Measurements from ENCODE around the gene SLC26A4. TPM values are rescaled to one million over a fixed set of nuclear protein-coding genes. Genes with fewer than 3 reads are reported as not detected.

The SLC26A4 gene
- total and polyA plus RNA-seq, 2 donors (not counting 1 experiment from before 2014, with no cell fraction given): 0.05 to 0.13 TPM

DNA sequence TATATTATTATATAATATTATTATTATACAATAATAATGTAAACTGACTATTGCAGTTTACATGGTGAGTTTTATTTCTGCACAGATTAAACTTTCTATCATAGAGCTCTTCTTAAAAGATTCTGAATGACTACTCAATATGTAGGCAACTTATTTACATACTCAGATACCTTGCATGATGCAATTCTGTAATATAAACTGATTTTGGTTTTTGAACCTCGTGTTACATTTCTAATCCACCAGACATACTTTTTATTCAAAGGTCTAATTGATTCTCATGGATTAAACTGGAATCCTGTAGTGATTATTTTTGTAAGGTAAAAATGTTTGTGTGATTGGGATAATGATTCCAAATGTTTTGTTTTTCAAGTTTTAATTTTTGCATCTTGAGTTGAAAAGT lies 19.9 kb downstream of the SLC26A4 start:
- Histone ChIP-seq H3K9ac (ENCODE audit: low read length) (no peak overlapping the region), H2AFZ (ENCODE audit: insufficient read depth, low read depth, low read length, poor library complexity, severe bottlenecking) (no peak overlapping the region), H3K27me3 (replicated peaks in 1 of 4; ENCODE audit: control extremely low read depth in 1 of 4, control insufficient read depth in 3 of 4, insufficient read depth in 4 of 4, low read length in 3 of 4) (no peaks in the 10 kb centered on the region), H3K27ac (ENCODE audit: low read length in 2 of 2) (no peak overlapping the region), H3K4me1 (ENCODE audit: control insufficient read depth in 2 of 2, insufficient read depth in 2 of 2, low read length in 2 of 2) (peaks cover 18 to 22% of the 10 kb centered on the region in 2 donors), H4K20me1 (ENCODE audit: control insufficient read depth, insufficient read depth, low read length, poor library complexity, severe bottlenecking) (no peaks in the 10 kb centered on the region), H3K4me3 (ENCODE audit: control extremely low read depth in 1 of 5, extremely low read depth in 1 of 5, insufficient read depth in 1 of 5, low read depth in 2 of 5, low read length in 4 of 5) (no peak overlapping the region), H3K9me3 (ENCODE audit: control extremely low read depth in 1 of 3, control insufficient read depth in 2 of 3, insufficient read depth in 1 of 3, low read length in 2 of 3) (no peaks in the 10 kb centered on the region), H3K79me2 (ENCODE audit: control insufficient read depth, insufficient read depth, low read length) (no peaks in the 10 kb centered on the region), H3K36me3 (replicated peaks in 1 of 2; ENCODE audit: control extremely low read depth in 1 of 2, control insufficient read depth in 1 of 2, extremely low read depth in 1 of 2, insufficient read depth in 2 of 2, low read length in 1 of 2) (no peaks in the 10 kb centered on the region), H3K4me2 (replicated peaks; ENCODE audit: low read depth, low read length, poor library complexity, severe bottlenecking) (no peak overlapping the region)
- no CpG with 5 or more reads among the region's 1 CpG for WGBS (ENCODE audit: insufficient coverage)
- DNase-seq: no peak
- Mint-ChIP-seq H3K4me1 (peaks cover 29% of the 10 kb centered on the region), H3K9me3 (ENCODE audit: insufficient read depth) (peaks cover 2% of the 10 kb centered on the region), H3K4me3 (no peak overlapping the region), H3K27ac (no peak overlapping the region), H3K27me3 (no peaks in the 10 kb centered on the region)
- no peak for ATAC-seq (ENCODE audit: low read depth)
- no peak for TF ChIP-seq EZH2 (IDR thresholded peaks at IDR 0.05; ENCODE audit: borderline replicate concordance, insufficient read depth, low read depth, low read length, poor library complexity, severe bottlenecking)
- TF ChIP-seq, protein P1, sequence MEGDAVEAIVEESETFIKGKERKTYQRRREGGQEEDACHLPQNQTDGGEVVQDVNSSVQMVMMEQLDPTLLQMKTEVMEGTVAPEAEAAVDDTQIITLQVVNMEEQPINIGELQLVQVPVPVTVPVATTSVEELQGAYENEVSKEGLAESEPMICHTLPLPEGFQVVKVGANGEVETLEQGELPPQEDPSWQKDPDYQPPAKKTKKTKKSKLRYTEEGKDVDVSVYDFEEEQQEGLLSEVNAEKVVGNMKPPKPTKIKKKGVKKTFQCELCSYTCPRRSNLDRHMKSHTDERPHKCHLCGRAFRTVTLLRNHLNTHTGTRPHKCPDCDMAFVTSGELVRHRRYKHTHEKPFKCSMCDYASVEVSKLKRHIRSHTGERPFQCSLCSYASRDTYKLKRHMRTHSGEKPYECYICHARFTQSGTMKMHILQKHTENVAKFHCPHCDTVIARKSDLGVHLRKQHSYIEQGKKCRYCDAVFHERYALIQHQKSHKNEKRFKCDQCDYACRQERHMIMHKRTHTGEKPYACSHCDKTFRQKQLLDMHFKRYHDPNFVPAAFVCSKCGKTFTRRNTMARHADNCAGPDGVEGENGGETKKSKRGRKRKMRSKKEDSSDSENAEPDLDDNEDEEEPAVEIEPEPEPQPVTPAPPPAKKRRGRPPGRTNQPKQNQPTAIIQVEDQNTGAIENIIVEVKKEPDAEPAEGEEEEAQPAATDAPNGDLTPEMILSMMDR (IDR thresholded peaks at IDR 0.05): no peak
- ChIA-PET CTCF (interaction anchor here (1.1 to 1.3 kb wide), 2 partner anchors 44 to 46 kb away, joined by 3 to 4 read pairs; no protein-coding TSS in a partner anchor), POLR2A (no interaction called here)
- intact Hi-C loops (cut with micrococcal nuclease): no loop called here

DNA sequence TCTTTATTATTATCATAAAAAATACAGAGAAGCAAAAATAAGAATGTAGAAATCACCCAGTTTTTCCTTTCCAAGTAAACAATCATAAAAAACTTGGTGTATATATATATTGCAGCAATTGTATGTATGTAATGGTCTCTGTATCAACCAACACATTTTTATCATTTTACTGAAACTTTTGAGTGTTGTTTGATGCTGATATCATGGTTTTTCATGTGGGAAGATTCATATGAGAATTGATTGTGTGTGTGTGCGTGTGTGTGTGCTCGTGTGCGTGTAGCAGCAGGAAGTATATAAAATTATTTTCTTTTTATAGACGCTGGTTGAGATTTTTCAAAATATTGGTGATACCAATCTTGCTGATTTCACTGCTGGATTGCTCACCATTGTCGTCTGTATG lies 22.3 kb downstream of the SLC26A4 start:
- Histone ChIP-seq H3K27me3 (replicated peaks in 1 of 4; ENCODE audit: control extremely low read depth in 1 of 4, control insufficient read depth in 3 of 4, insufficient read depth in 4 of 4, low read length in 3 of 4) (no peaks in the 10 kb centered on the region), H3K9me3 (ENCODE audit: control extremely low read depth in 1 of 3, control insufficient read depth in 2 of 3, insufficient read depth in 1 of 3, low read length in 2 of 3) (no peaks in the 10 kb centered on the region), H3K4me3 (ENCODE audit: control extremely low read depth in 1 of 5, extremely low read depth in 1 of 5, insufficient read depth in 1 of 5, low read depth in 2 of 5, low read length in 4 of 5) (no peak overlapping the region), H2AFZ (ENCODE audit: insufficient read depth, low read depth, low read length, poor library complexity, severe bottlenecking) (no peak overlapping the region), H3K79me2 (ENCODE audit: control insufficient read depth, insufficient read depth, low read length) (no peaks in the 10 kb centered on the region), H3K27ac (ENCODE audit: low read length in 2 of 2) (no peak overlapping the region), H3K4me1 (ENCODE audit: control insufficient read depth in 2 of 2, insufficient read depth in 2 of 2, low read length in 2 of 2) (peaks cover 13 to 14% of the 10 kb centered on the region in 2 donors), H4K20me1 (ENCODE audit: control insufficient read depth, insufficient read depth, low read length, poor library complexity, severe bottlenecking) (no peaks in the 10 kb centered on the region), H3K36me3 (replicated peaks in 1 of 2; ENCODE audit: control extremely low read depth in 1 of 2, control insufficient read depth in 1 of 2, extremely low read depth in 1 of 2, insufficient read depth in 2 of 2, low read length in 1 of 2) (no peaks in the 10 kb centered on the region), H3K4me2 (replicated peaks; ENCODE audit: low read depth, low read length, poor library complexity, severe bottlenecking) (no peak overlapping the region), H3K9ac (ENCODE audit: low read length) (no peak overlapping the region)
- ChIA-PET POLR2A (no interaction called here), CTCF (no interaction called here)
- no peak for DNase-seq
- ATAC-seq (ENCODE audit: low read depth): no peak
- Mint-ChIP-seq H3K4me3 (no peak overlapping the region), H3K4me1 (peaks cover 17% of the 10 kb centered on the region), H3K9me3 (ENCODE audit: insufficient read depth) (no peaks in the 10 kb centered on the region), H3K27ac (no peak overlapping the region), H3K27me3 (peaks cover 3% of the 10 kb centered on the region)
- no peak for TF ChIP-seq EZH2 (IDR thresholded peaks at IDR 0.05; ENCODE audit: borderline replicate concordance, insufficient read depth, low read depth, low read length, poor library complexity, severe bottlenecking)
- intact Hi-C loops (cut with micrococcal nuclease): no loop called here
- no CpG with 5 or more reads among the region's 5 CpGs for WGBS (ENCODE audit: insufficient coverage)
